Middle frontal gyrus (tissue), 1 donor: Measurements from ENCODE around the gene ATXN1.
"Not testable (repeated sequence)": the region's sequence is repeated elsewhere in the genome, so short reads cannot be mapped to it uniquely, and the experiment has no call there.

Experiments
- DNase-seq: peaks from one replicate; pipeline ENCODE4 v3.0.0-alpha.2; 2015; ENCODE audit warnings: low spot score; ENCODE audit errors: extremely low spot score

Gene ATXN1

GRCh38 chr6:16542070-16542469, 219.2 kb downstream of the ATXN1 start:
- no peak for DNase-seq

GRCh38 chr6:16540804-16541752, 220.2 kb downstream of the ATXN1 start:
- no peak for DNase-seq

- not testable (repeated sequence) for DNase-seq
Measured at GRCh38 chr6:16540383-16540782, 220.9 kb downstream of the ATXN1 start.

GRCh38 chr6:16539086-16539931, 222.0 kb downstream of the ATXN1 start:
- no peak for DNase-seq

GRCh38 chr6:16535564-16535963, 225.7 kb downstream of the ATXN1 start:
- DNase-seq: no peak

- no peak for DNase-seq
Measured at GRCh38 chr6:16533721-16534136, 227.5 kb downstream of the ATXN1 start.

GRCh38 chr6:16533210-16533609, 228.1 kb downstream of the ATXN1 start:
- DNase-seq: no peak

- DNase-seq: no peak
Measured at GRCh38 chr6:16527691-16528090, 233.6 kb downstream of the ATXN1 start.

GRCh38 chr6:16524380-16524707, 236.9 kb downstream of the ATXN1 start:
- no peak for DNase-seq

- no peak for DNase-seq
Measured at GRCh38 chr6:16523606-16524379, 237.5 kb downstream of the ATXN1 start.

- no peak for DNase-seq
Measured at GRCh38 chr6:16522937-16523336, 238.3 kb downstream of the ATXN1 start.

- DNase-seq: no peak
Measured at GRCh38 chr6:16521528-16521927, 239.7 kb downstream of the ATXN1 start.

GRCh38 chr6:16519265-16520242, 241.7 kb downstream of the ATXN1 start:
- DNase-seq: no peak

GRCh38 chr6:16518265-16518664, 243.0 kb downstream of the ATXN1 start:
- no peak for DNase-seq

GRCh38 chr6:16514249-16514648, 247.0 kb downstream of the ATXN1 start:
- peak; percentile 25 for DNase-seq

GRCh38 chr6:16512544-16513290, 248.5 kb downstream of the ATXN1 start:
- no peak for DNase-seq

GRCh38 chr6:16511723-16512489, 249.4 kb downstream of the ATXN1 start:
- DNase-seq: no peak

- no peak for DNase-seq
Measured at GRCh38 chr6:16511040-16511660, 250.1 kb downstream of the ATXN1 start.
